Endothelial cell of umbilical vein (primary cell): ENCODE measurements around the gene EDAR. TPM values are rescaled to one million over a fixed set of nuclear protein-coding genes. Genes with fewer than 3 reads are reported as not detected.

ENCODE experiments used
- BruUV-seq: library from RNA; stranded (reverse); fragments of 400-500 nt; replicated peaks from 2 replicates; lab custom pipeline; 2021; lab: Mats Ljungman, UMichigan
- CTCF ChIA-PET: fragments of 300-600, 350-600 bp; sonication (Branson Sonifier 250); formaldehyde crosslinking; loops from one replicate; lab custom pipeline; 2021; ENCODE audit warnings: antibody characterized with exemption, inconsistent platforms; lab: Charles Lee
- POLR2A ChIA-PET: fragments of 300-600, 350-600 bp; sonication (Branson Sonifier 250); formaldehyde crosslinking; loops from one replicate; lab custom pipeline; 2021; ENCODE audit warnings: antibody characterized with exemption, inconsistent platforms; lab: Charles Lee
- DNase-seq: peaks from one replicate; pipeline ENCODE4 v3.0.0-alpha.2; 2011; ENCODE audit warnings: low read depth, low spot score
- FAIRE-seq: peaks from 2 replicates; lab custom pipeline; 2011; peaks lifted over from hg19 to GRCh38; lab: Jason Lieb, UNC
- H2AFZ ChIP-seq: 2 replicates; pipeline ENCODE4 v1.6.0; 2012; ENCODE audit warnings: low read depth, low read length, control low read depth, inconsistent platforms
- H3K27ac ChIP-seq: 2 replicates; pipeline ENCODE4 v1.5.1; 2011; ENCODE audit warnings: low read depth, mild to moderate bottlenecking, control low read depth, low read length, moderate library complexity; ENCODE audit not compliant: insufficient read depth
- H3K27me3 ChIP-seq, 2 experiments: 2 replicates each; pipeline versions ENCODE4 v1.6.0 to v1.6.1; 2011; ENCODE audit warnings: low read length in 2 of 2, mixed read lengths in 1 of 2; ENCODE audit not compliant: control insufficient read depth in 2 of 2, insufficient read depth in 2 of 2
- H3K36me3 ChIP-seq, 2 experiments: 2 replicates in 1 of 2; 3 replicates in 1 of 2; pipeline ENCODE4 v1.5.1; 2011; ENCODE audit warnings: low read length in 2 of 2, mild to moderate bottlenecking in 1 of 2, moderate library complexity in 1 of 2; ENCODE audit not compliant: control insufficient read depth in 2 of 2, insufficient read depth in 2 of 2; ENCODE audit errors: extremely low read depth in 1 of 2
- H3K4me1 ChIP-seq: 3 replicates; pipeline ENCODE4 v1.5.1; 2011; ENCODE audit warnings: mild to moderate bottlenecking, low read length; ENCODE audit not compliant: control insufficient read depth, insufficient read depth; ENCODE audit errors: extremely low read depth
- H3K4me2 ChIP-seq: 2 replicates; pipeline ENCODE4 v1.6.1; 2011; ENCODE audit warnings: low read length, control low read depth, mixed read lengths; ENCODE audit not compliant: insufficient read depth
- H3K4me3 ChIP-seq, 3 experiments: fragments of 200-600 bp in 1 of 3; sonication (generic), shearing (Covaris generic) in 1 of 3; replicated peaks in 1 of 3; 2 replicates each; pipeline ENCODE4 v1.5.1; 2011 to 2016; ENCODE audit warnings: control low read depth in 3 of 3, low read length in 3 of 3, mild to moderate bottlenecking in 2 of 3, inconsistent platforms in 1 of 3, low read depth in 1 of 3, moderate library complexity in 1 of 3; ENCODE audit not compliant: insufficient read depth in 1 of 3
- H3K79me2 ChIP-seq: 2 replicates; pipeline ENCODE4 v1.6.0; 2012; ENCODE audit warnings: low read length, inconsistent platforms; ENCODE audit not compliant: control insufficient read depth, insufficient read depth
- H3K9ac ChIP-seq: replicated peaks from 2 replicates; pipeline ENCODE3; 2011; ENCODE audit warnings: low read length, control low read depth; ENCODE audit not compliant: insufficient read depth; ENCODE audit errors: extremely low read depth
- H3K9me1 ChIP-seq: replicated peaks from 3 replicates; pipeline ENCODE4 v1.6.0; 2011; ENCODE audit warnings: mild to moderate bottlenecking, low read length; ENCODE audit not compliant: control insufficient read depth, insufficient read depth; ENCODE audit errors: extremely low read depth
- H3K9me3 ChIP-seq: replicated peaks from 2 replicates; pipeline ENCODE4 v1.5.1; 2012; ENCODE audit warnings: low read length, inconsistent platforms; ENCODE audit not compliant: control insufficient read depth, insufficient read depth
- H4K20me1 ChIP-seq: replicated peaks from 2 replicates; pipeline ENCODE3; 2011; ENCODE audit warnings: mild to moderate bottlenecking, low read length; ENCODE audit not compliant: control insufficient read depth, insufficient read depth; ENCODE audit errors: extremely low read depth
- EZH2 ChIP-seq: IDR thresholded peaks from 2 replicates; pipeline ENCODE4 v1.6.1; 2012; ENCODE audit warnings: borderline replicate concordance, low read depth, mild to moderate bottlenecking, moderate library complexity, low read length, inconsistent platforms; ENCODE audit not compliant: severe bottlenecking
- FOS ChIP-seq: IDR thresholded peaks from 2 replicates; pipeline ENCODE4 v1.6.1; 2011; ENCODE audit warnings: mild to moderate bottlenecking, low read length, moderate library complexity, borderline replicate concordance; ENCODE audit not compliant: insufficient read depth
- GATA2 ChIP-seq: IDR thresholded peaks from 2 replicates; pipeline ENCODE4 v1.7.0; 2011; ENCODE audit warnings: low read depth, mild to moderate bottlenecking, moderate library complexity, mixed read lengths, low read length; ENCODE audit not compliant: insufficient read length, insufficient read depth
- JUN ChIP-seq: IDR thresholded peaks from 2 replicates; pipeline ENCODE4 v1.6.1; 2011; ENCODE audit warnings: borderline replicate concordance, low read depth; ENCODE audit not compliant: insufficient read length, insufficient read depth
- MYC ChIP-seq: IDR thresholded peaks from one replicate; pipeline ENCODE4 v1.6.1; 2011; ENCODE audit warnings: mild to moderate bottlenecking, low read depth, low read length
- POLR2A ChIP-seq: IDR thresholded peaks from 2 replicates; pipeline ENCODE4 v1.6.1; 2012; ENCODE audit warnings: low read depth, mild to moderate bottlenecking, control low read depth, low read length
- POLR2AphosphoS5 ChIP-seq: IDR thresholded peaks from 2 replicates; pipeline ENCODE4 v1.6.1; 2012; ENCODE audit warnings: low read depth, mild to moderate bottlenecking, control low read depth, low read length, moderate library complexity; ENCODE audit not compliant: insufficient read depth
- dilution Hi-C: fragments of 300-500 bp; cut with MboI; formaldehyde crosslinking; loops from one replicate; pipeline ENCODE4 v1.15.0; 2019; ENCODE audit warnings: low sequenced_read_pairs; ENCODE audit not compliant: extremely low pct_ligation_motif_present
- intact Hi-C: fragments of 100-400 bp; cut with micrococcal nuclease; formaldehyde crosslinking; loops from one replicate; pipeline ENCODE4 v1.10.0; 2022
- polyA plus RNA-seq, 4 experiments: library from polyadenylated mRNA; depleted of rRNA in 3 of 4; stranded (reverse) in 3 of 4; unstranded in 1 of 4; fragments of >200 nt; gene quantifications; 2 replicates each; pipeline versions ENCODE4 v1.2.1 to v1.2.3, GENCODE V29; 2011 to 2012; ENCODE audit warnings: missing spikeins in 1 of 4
- total RNA-seq: library from RNA; stranded (reverse); gene quantifications from 2 replicates; pipeline ENCODE4 v1.2.3, GENCODE V29; 2021
- TF ChIP-seq, protein P1 (sequence below): IDR thresholded peaks from 2 replicates; pipeline ENCODE4 v1.6.1; 2011; ENCODE audit not compliant: insufficient read depth, insufficient read length
- TF ChIP-seq, protein P2 (sequence below), 2 donors: IDR thresholded peaks; 1 replicate in 1 of 2; 2 replicates in 1 of 2; pipeline ENCODE4 v1.5.1; 2011; ENCODE audit warnings: low read length in 2 of 2, mild to moderate bottlenecking in 2 of 2, moderate library complexity in 2 of 2, control low read depth in 1 of 2, inconsistent platforms in 1 of 2, low read depth in 1 of 2; ENCODE audit not compliant: insufficient read depth in 1 of 2; ENCODE audit errors: extremely low read depth in 1 of 2

EDAR gene
- total and polyA plus RNA-seq, 2 donors (not counting 3 experiments of a cell fraction or from before 2014, with no cell fraction given), result not detected

DNA sequence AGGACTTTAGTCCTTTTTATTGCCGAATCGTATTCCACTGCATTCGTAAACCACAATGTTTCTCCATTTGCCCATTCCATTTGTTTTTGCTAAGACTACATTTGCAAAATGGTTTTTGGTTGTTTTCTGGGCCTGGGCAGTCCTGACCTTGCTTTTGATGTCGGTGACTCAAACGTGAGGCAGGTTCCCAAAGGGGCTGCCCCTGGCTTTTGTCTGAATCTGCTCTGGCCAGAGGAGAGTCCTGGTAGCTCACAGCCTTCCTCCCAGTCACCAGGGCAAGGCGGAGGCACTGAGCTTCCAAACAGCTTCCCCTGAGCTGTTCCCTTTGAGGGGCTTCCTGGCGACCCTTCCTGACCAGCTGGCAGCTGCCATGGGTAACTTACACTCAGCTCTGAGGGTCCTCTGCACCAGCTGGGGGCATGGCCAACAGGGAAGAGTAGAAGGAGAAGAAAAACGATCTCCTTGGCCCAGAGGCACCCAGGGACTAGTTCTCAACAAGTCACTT is 47.8 kb downstream of the EDAR start:
- intact Hi-C loops, result no loop called here
- TF ChIP-seq POLR2AphosphoS5 (no peak), POLR2A (no peak), JUN (no peak), FOS (no peak), EZH2 (no peak), MYC (no peak), GATA2 (no peak)
- TF ChIP-seq, protein P1, sequence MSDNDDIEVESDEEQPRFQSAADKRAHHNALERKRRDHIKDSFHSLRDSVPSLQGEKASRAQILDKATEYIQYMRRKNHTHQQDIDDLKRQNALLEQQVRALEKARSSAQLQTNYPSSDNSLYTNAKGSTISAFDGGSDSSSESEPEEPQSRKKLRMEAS, result no peak
- TF ChIP-seq, protein P2, sequence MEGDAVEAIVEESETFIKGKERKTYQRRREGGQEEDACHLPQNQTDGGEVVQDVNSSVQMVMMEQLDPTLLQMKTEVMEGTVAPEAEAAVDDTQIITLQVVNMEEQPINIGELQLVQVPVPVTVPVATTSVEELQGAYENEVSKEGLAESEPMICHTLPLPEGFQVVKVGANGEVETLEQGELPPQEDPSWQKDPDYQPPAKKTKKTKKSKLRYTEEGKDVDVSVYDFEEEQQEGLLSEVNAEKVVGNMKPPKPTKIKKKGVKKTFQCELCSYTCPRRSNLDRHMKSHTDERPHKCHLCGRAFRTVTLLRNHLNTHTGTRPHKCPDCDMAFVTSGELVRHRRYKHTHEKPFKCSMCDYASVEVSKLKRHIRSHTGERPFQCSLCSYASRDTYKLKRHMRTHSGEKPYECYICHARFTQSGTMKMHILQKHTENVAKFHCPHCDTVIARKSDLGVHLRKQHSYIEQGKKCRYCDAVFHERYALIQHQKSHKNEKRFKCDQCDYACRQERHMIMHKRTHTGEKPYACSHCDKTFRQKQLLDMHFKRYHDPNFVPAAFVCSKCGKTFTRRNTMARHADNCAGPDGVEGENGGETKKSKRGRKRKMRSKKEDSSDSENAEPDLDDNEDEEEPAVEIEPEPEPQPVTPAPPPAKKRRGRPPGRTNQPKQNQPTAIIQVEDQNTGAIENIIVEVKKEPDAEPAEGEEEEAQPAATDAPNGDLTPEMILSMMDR (IDR thresholded peaks at IDR 0.05; ENCODE audit: extremely low read depth in 1 of 2, insufficient read depth in 1 of 2, low read depth in 1 of 2, low read length in 2 of 2), result no peak
- POLR2A ChIA-PET, result no interaction called here
- CTCF ChIA-PET, result interaction anchor here (1.7 kb wide), 1 partner anchor 12 kb away, joined by 5 read pairs; no protein-coding TSS in a partner anchor
- no peaks in the 10 kb centered on the region for H4K20me1 ChIP-seq
- H3K4me2 ChIP-seq, result no peak overlapping the region
- dilution Hi-C loops, result no loop called here
- no peak overlapping the region for H3K9ac ChIP-seq
- FAIRE-seq (no peak), DNase-seq (no peak)
- H3K27me3 ChIP-seq, result no peaks in the 10 kb centered on the region
- H2AFZ ChIP-seq, result no peak overlapping the region
- H3K4me3 ChIP-seq, result no peak overlapping the region
- H3K9me3 ChIP-seq, result no peaks in the 10 kb centered on the region
- no peaks in the 10 kb centered on the region for H3K4me1 ChIP-seq
- BruUV-seq, result no TSS peak
- H3K79me2 ChIP-seq, result no peaks in the 10 kb centered on the region
- no peaks in the 10 kb centered on the region for H3K9me1 ChIP-seq
- H3K27ac ChIP-seq, result no peak overlapping the region
- H3K36me3 ChIP-seq, result no peaks in the 10 kb centered on the region
